ENCODE data around the gene ENKD1. TPM values are rescaled to one million over a fixed set of nuclear protein-coding genes. Genes with fewer than 3 reads are reported as not detected.

ENKD1 gene
- total RNA-seq, 1 donor from 2014 or later = 15.5 TPM

DNA sequence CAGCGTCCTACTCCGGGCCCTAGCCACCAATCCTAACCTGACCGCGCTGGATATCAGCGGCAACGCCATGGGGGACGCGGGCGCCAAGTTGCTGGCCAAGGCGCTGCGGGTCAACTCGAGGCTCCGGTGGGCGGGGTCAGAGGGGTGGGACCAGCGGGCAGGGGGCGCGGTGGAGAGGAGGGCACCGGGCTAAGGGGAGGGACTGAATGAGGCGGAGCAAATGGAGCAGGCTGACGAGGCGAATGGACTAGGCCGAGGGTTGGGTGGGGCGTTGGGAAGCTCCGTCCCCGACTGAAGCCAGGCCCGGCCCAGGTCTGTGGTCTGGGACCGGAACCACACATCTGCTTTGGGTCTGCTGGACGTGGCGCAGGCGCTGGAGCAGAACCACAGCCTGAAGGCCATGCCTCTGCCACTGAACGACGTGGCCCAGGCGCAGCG is 17.0 kb downstream of the ENKD1 start:
- DNase-seq (ENCODE audit: low read depth) (no peak), FAIRE-seq (no peak)
- Histone ChIP-seq H3K36me3 (ENCODE audit: control insufficient read depth, insufficient read depth, low read length) (no peaks in the 10 kb centered on the region), H3K27me3 (ENCODE audit: control insufficient read depth, insufficient read depth, low read length) (peaks cover 51% of the 10 kb centered on the region), H3K4me3 (ENCODE audit: low read depth, low read length) (no peak overlapping the region)
- no peak for TF ChIP-seq CTCF (IDR thresholded peaks at IDR 0.05; ENCODE audit: insufficient read depth, low read length, severe bottlenecking)

- Histone ChIP-seq H3K27me3 (ENCODE audit: control insufficient read depth, insufficient read depth, low read length) (peaks cover 51% of the 10 kb centered on the region), H3K36me3 (ENCODE audit: control insufficient read depth, insufficient read depth, low read length) (no peaks in the 10 kb centered on the region), H3K4me3 (ENCODE audit: low read depth, low read length) (no peak overlapping the region)
- no peak for TF ChIP-seq CTCF (IDR thresholded peaks at IDR 0.05; ENCODE audit: insufficient read depth, low read length, severe bottlenecking)
- DNase-seq (ENCODE audit: low read depth) (no peak), FAIRE-seq (peak; percentile 50)
These were observed 17.7 kb downstream of the ENKD1 start for GRCh38 chr16:67648764-67649407.

- H3K36me3 ChIP-seq (ENCODE audit: control insufficient read depth, insufficient read depth, low read length) = no peaks in the 10 kb centered on the region
- no peak overlapping the region for H3K4me3 ChIP-seq (ENCODE audit: low read depth, low read length)
- no peak for FAIRE-seq
- no peak for DNase-seq (ENCODE audit: low read depth)
- TF ChIP-seq CTCF (IDR thresholded peaks at IDR 0.05; ENCODE audit: insufficient read depth, low read length, severe bottlenecking) = no peak
- peaks cover 49% of the 10 kb centered on the region for H3K27me3 ChIP-seq (ENCODE audit: control insufficient read depth, insufficient read depth, low read length)
These were observed 18.3 kb downstream of the ENKD1 start for GRCh38 chr16:67648088-67648763.

DNA sequence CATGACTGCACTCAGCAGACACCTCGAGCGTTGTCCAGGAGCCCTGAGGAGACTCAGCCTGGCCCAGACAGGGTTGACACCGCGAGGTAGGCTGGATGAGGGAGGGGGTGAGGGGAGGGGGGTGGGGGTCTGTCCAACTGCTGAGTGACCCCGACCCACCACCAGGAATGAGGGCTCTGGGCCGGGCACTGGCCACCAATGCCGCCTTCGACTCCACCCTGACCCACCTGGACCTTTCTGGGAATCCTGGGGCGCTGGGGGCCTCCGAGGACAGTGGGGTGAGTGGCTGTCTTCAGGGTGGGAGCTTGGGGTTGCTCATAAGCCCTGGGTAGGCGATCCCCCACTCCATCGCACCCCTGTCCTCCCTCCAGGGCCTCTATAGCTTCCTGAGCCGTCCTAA is 18.9 kb downstream of the ENKD1 start:
- Histone ChIP-seq H3K27me3 (ENCODE audit: control insufficient read depth, insufficient read depth, low read length) (peaks cover 47% of the 10 kb centered on the region), H3K36me3 (ENCODE audit: control insufficient read depth, insufficient read depth, low read length) (no peaks in the 10 kb centered on the region), H3K4me3 (ENCODE audit: low read depth, low read length) (no peak overlapping the region)
- no peak for TF ChIP-seq CTCF (IDR thresholded peaks at IDR 0.05; ENCODE audit: insufficient read depth, low read length, severe bottlenecking)
- FAIRE-seq (no peak), DNase-seq (ENCODE audit: low read depth) (no peak)

- no peak for FAIRE-seq
These were observed 19.4 kb downstream of the ENKD1 start for GRCh38 chr16:67647111-67647651.

More at GRCh38 chr16:67647111-67647651, 19.4 kb downstream of the ENKD1 start:
- Histone ChIP-seq H3K36me3 (ENCODE audit: control insufficient read depth, insufficient read depth, low read length) (no peaks in the 10 kb centered on the region), H3K27me3 (ENCODE audit: control insufficient read depth, insufficient read depth, low read length) (peaks cover 45% of the 10 kb centered on the region), H3K4me3 (ENCODE audit: low read depth, low read length) (no peak overlapping the region)
- DNase-seq (ENCODE audit: low read depth) = peak; percentile 31
- TF ChIP-seq CTCF (IDR thresholded peaks at IDR 0.05; ENCODE audit: insufficient read depth, low read length, severe bottlenecking) = no peak
